SK-N-SH treated with all-trans-retinoic acid at 6 μM for 48 hours (cell line): ENCODE results near the gene ALK.

Source experiments
- ARNTL ChIP-seq: fragments of 450-650 bp; formaldehyde crosslinking; IDR thresholded peaks from 2 replicates; pipeline ENCODE4 v1.5.0; 2020; ENCODE audit warnings: low read depth, mild to moderate bottlenecking, moderate library complexity, borderline replicate concordance
- CSRNP3 ChIP-seq: fragments of 250-450 bp; sonication (Bioruptor Pico); IDR thresholded peaks from 2 replicates; pipeline ENCODE4 v1.5.1; 2021; ENCODE audit warnings: mild to moderate bottlenecking, moderate library complexity
- ESRRG ChIP-seq: fragments of 250-450 bp; sonication (Bioruptor Pico); IDR thresholded peaks from 2 replicates; pipeline ENCODE4 v1.6.1; 2021; ENCODE audit warnings: mild to moderate bottlenecking
- ISL1 ChIP-seq: fragments of 250-450 bp; sonication (Bioruptor Pico); IDR thresholded peaks from 2 replicates; pipeline ENCODE4 v2.1.2; 2022; ENCODE audit warnings: mild to moderate bottlenecking, moderate library complexity
- ZC3H10 ChIP-seq: fragments of 250-450 bp; sonication (Bioruptor Pico); IDR thresholded peaks from 2 replicates; pipeline ENCODE4 v1.5.1; 2021; ENCODE audit warnings: mild to moderate bottlenecking, moderate library complexity
- ZFP3 ChIP-seq: fragments of 250-450 bp; sonication (Bioruptor Pico); IDR thresholded peaks from 2 replicates; pipeline ENCODE4 v1.5.0; 2020; ENCODE audit warnings: mild to moderate bottlenecking, moderate library complexity
- ZNF565 ChIP-seq: fragments of 450-650 bp; formaldehyde crosslinking; conservative IDR thresholded peaks from 2 replicates; pipeline ENCODE4 v1.5.0; 2020; ENCODE audit warnings: low read depth, mild to moderate bottlenecking, moderate library complexity
- ZNF8 ChIP-seq: fragments of 450-650 bp; formaldehyde crosslinking; IDR thresholded peaks from 2 replicates; pipeline ENCODE4 v1.5.0; 2020; ENCODE audit warnings: mild to moderate bottlenecking, moderate library complexity
- TF ChIP-seq, protein P1 (sequence below): fragments of 250-450 bp; sonication (Bioruptor Pico); IDR thresholded peaks from 2 replicates; pipeline ENCODE4 v1.8.0; 2020; ENCODE audit warnings: mild to moderate bottlenecking, moderate library complexity, borderline replicate concordance

DNA sequence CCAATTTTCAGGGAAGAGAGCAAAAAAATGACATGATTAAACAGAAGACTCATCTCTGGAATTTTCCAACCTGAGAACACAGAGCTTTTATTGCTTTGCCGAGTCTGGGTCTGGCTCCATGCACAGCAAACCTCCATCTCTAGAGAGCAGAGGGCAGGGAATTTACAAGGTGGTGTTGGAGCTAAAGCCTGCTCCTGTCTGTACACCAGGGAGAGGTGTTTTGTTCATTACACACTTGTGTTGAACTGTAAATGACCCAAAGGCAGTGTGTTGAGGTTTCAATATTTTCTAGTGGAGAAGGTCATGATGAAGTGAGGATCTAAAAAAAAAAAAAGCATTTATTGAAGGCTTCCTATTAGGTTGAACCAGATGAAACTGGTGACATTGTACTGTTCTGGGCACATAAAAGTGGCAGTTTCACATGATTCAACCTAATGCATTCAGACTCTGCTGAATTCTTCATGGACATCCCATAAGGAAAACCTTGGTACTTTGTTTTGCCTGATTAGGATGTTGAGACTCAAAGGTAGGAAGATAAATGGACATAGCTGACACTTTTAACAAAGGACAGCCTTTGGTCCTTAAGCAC, 567.9 kb downstream of the ALK start:
- TF ChIP-seq ZNF8 (no peak), ESRRG (CRISPR knock-in tag) (no peak), ARNTL (no peak), CSRNP3 (CRISPR knock-in tag) (no peak), ZC3H10 (no peak), ZFP3 (no peak), ZNF565 (CRISPR knock-in tag) (no peak), ISL1 (no peak)
- TF ChIP-seq, protein P1, sequence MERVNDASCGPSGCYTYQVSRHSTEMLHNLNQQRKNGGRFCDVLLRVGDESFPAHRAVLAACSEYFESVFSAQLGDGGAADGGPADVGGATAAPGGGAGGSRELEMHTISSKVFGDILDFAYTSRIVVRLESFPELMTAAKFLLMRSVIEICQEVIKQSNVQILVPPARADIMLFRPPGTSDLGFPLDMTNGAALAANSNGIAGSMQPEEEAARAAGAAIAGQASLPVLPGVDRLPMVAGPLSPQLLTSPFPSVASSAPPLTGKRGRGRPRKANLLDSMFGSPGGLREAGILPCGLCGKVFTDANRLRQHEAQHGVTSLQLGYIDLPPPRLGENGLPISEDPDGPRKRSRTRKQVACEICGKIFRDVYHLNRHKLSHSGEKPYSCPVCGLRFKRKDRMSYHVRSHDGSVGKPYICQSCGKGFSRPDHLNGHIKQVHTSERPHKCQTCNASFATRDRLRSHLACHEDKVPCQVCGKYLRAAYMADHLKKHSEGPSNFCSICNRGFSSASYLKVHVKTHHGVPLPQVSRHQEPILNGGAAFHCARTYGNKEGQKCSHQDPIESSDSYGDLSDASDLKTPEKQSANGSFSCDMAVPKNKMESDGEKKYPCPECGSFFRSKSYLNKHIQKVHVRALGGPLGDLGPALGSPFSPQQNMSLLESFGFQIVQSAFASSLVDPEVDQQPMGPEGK, result no peak
